HCEC 1CT (cell line): Measurements from ENCODE around the gene SNTG2.

Experiments
- DNase-seq: peaks from one replicate; pipeline ENCODE4 v3.0.0-alpha.2; 2017

SNTG2 gene

GRCh38 chr2:1010415-1010930, 59.8 kb downstream of the SNTG2 start:
- DNase-seq = no peak

GRCh38 chr2:1011006-1011405, 60.4 kb downstream of the SNTG2 start:
- DNase-seq = no peak

GRCh38 chr2:1011985-1012384, 61.3 kb downstream of the SNTG2 start:
- no peak for DNase-seq

GRCh38 chr2:1014802-1015201, 64.2 kb downstream of the SNTG2 start:
- DNase-seq = no peak

- no peak for DNase-seq
Measured at GRCh38 chr2:1016500-1016899, 65.9 kb downstream of the SNTG2 start.

- DNase-seq = no peak
Measured at GRCh38 chr2:1017827-1018226, 67.2 kb downstream of the SNTG2 start.

- DNase-seq = no peak
Measured at GRCh38 chr2:1020206-1020605, 69.6 kb downstream of the SNTG2 start.

- DNase-seq = no peak
Measured at GRCh38 chr2:1022178-1022577, 71.5 kb downstream of the SNTG2 start.

GRCh38 chr2:1024981-1025380, 74.3 kb downstream of the SNTG2 start:
- DNase-seq = no peak

- no peak for DNase-seq
Measured at GRCh38 chr2:1026141-1026540, 75.5 kb downstream of the SNTG2 start.

- DNase-seq = no peak
Measured at GRCh38 chr2:1028831-1029230, 78.2 kb downstream of the SNTG2 start.

- DNase-seq = no peak
Measured at GRCh38 chr2:1032030-1032429, 81.4 kb downstream of the SNTG2 start.

GRCh38 chr2:1033069-1033468, 82.4 kb downstream of the SNTG2 start:
- no peak for DNase-seq

- DNase-seq = no peak
Measured at GRCh38 chr2:1037066-1037465, 86.4 kb downstream of the SNTG2 start.

- no peak for DNase-seq
Measured at GRCh38 chr2:1039549-1039948, 88.9 kb downstream of the SNTG2 start.

GRCh38 chr2:1041012-1041805, 90.6 kb downstream of the SNTG2 start:
- DNase-seq = no peak

GRCh38 chr2:1045109-1045508, 94.5 kb downstream of the SNTG2 start:
- no peak for DNase-seq

GRCh38 chr2:1046067-1046466, 95.4 kb downstream of the SNTG2 start:
- no peak for DNase-seq

- peak; percentile 30 for DNase-seq
Measured at GRCh38 chr2:1047485-1047884, 96.8 kb downstream of the SNTG2 start.

GRCh38 chr2:1049691-1050090, 99.0 kb downstream of the SNTG2 start:
- no peak for DNase-seq

- peak; percentile 48 for DNase-seq
Measured at GRCh38 chr2:1051075-1051474, 100.4 kb downstream of the SNTG2 start.

- DNase-seq = no peak
Measured at GRCh38 chr2:1052771-1053191, 102.1 kb downstream of the SNTG2 start.

- no peak for DNase-seq
Measured at GRCh38 chr2:1053786-1054185, 103.1 kb downstream of the SNTG2 start.

GRCh38 chr2:1054399-1054798, 103.8 kb downstream of the SNTG2 start:
- no peak for DNase-seq

GRCh38 chr2:1055014-1055595, 104.5 kb downstream of the SNTG2 start:
- peak; percentile 60 for DNase-seq
